Astrocyte (in vitro differentiated cells and primary cell): Measurements from ENCODE around the gene NCR1. TPM values are rescaled to one million over a fixed set of nuclear protein-coding genes. Genes with fewer than 3 reads are reported as not detected.
"Not testable (repeated sequence)": the region's sequence is repeated elsewhere in the genome, so short reads cannot be mapped to it uniquely, and the experiment has no call there.

Experiments used
- DNase-seq: peaks from one replicate; pipeline ENCODE4 v3.0.0-alpha.2; 2010; ENCODE audit warnings: low read depth
- FAIRE-seq: peaks from 2 replicates; lab custom pipeline; 2011; peaks lifted over from hg19 to GRCh38; lab: Jason Lieb, UNC
- H2AFZ ChIP-seq: 2 replicates; pipeline ENCODE4 v1.6.0; 2012; ENCODE audit warnings: low read depth, low read length, inconsistent platforms
- H3K27ac ChIP-seq: 2 replicates; pipeline ENCODE4 v1.5.1; 2011; ENCODE audit warnings: low read depth, low read length, inconsistent platforms
- H3K27me3 ChIP-seq: 2 replicates; pipeline ENCODE4 v1.6.0; 2011; ENCODE audit warnings: low read length, inconsistent platforms; ENCODE audit not compliant: insufficient read depth
- H3K36me3 ChIP-seq: 2 replicates; pipeline ENCODE4 v1.5.1; 2011; ENCODE audit warnings: low read length, inconsistent platforms; ENCODE audit not compliant: insufficient read depth
- H3K4me1 ChIP-seq: 2 replicates; pipeline ENCODE4 v1.5.1; 2011; ENCODE audit warnings: low read length, inconsistent platforms; ENCODE audit not compliant: insufficient read depth
- H3K4me2 ChIP-seq: 2 replicates; pipeline ENCODE4 v1.6.0; 2012; ENCODE audit warnings: low read length, inconsistent platforms
- H3K4me3 ChIP-seq: 2 replicates; pipeline ENCODE4 v1.5.1; 2011; ENCODE audit warnings: low read depth, mild to moderate bottlenecking, low read length, inconsistent platforms; ENCODE audit not compliant: insufficient read depth
- H3K79me2 ChIP-seq: 2 replicates; pipeline ENCODE4 v1.6.0; 2012; ENCODE audit warnings: mild to moderate bottlenecking, low read length, inconsistent platforms; ENCODE audit not compliant: insufficient read depth
- H3K9ac ChIP-seq: 2 replicates; pipeline ENCODE4 v1.6.0; 2012; ENCODE audit warnings: mild to moderate bottlenecking, low read length, inconsistent platforms
- H3K9me3 ChIP-seq: 2 replicates; pipeline ENCODE4 v1.5.1; 2012; ENCODE audit warnings: low read depth, mild to moderate bottlenecking, low read length, inconsistent platforms; ENCODE audit not compliant: insufficient read depth
- H4K20me1 ChIP-seq: 2 replicates; pipeline ENCODE4 v1.6.0; 2012; ENCODE audit warnings: low read length, inconsistent platforms; ENCODE audit not compliant: insufficient read depth
- H3K27ac Mint-ChIP-seq: one replicate; pipeline ENCODE4 v1.8.0; 2021; ENCODE audit warnings: mild to moderate bottlenecking, mixed read lengths; ENCODE audit not compliant: unreplicated experiment
- H3K27me3 Mint-ChIP-seq: one replicate; pipeline ENCODE4 v1.8.0; 2021; ENCODE audit warnings: low read depth, mixed read lengths; ENCODE audit not compliant: unreplicated experiment
- H3K36me3 Mint-ChIP-seq: one replicate; pipeline ENCODE4 v1.8.0; 2021; ENCODE audit warnings: low read depth, mixed read lengths; ENCODE audit not compliant: unreplicated experiment
- H3K4me1 Mint-ChIP-seq: one replicate; pipeline ENCODE4 v1.8.0; 2021; ENCODE audit warnings: low read depth, mixed read lengths; ENCODE audit not compliant: unreplicated experiment
- H3K4me3 Mint-ChIP-seq: one replicate; pipeline ENCODE4 v1.8.0; 2021; ENCODE audit warnings: mild to moderate bottlenecking, moderate library complexity, mixed read lengths; ENCODE audit not compliant: unreplicated experiment
- H3K9me3 Mint-ChIP-seq: one replicate; pipeline ENCODE4 v1.8.0; 2021; ENCODE audit warnings: mild to moderate bottlenecking, mixed read lengths; ENCODE audit not compliant: unreplicated experiment
- CTCF ChIP-seq: IDR thresholded peaks from 2 replicates; pipeline ENCODE4 v1.5.1; 2011; ENCODE audit warnings: low read depth, mild to moderate bottlenecking, inconsistent platforms, low read length, moderate library complexity; ENCODE audit not compliant: insufficient read depth
- EZH2 ChIP-seq: IDR thresholded peaks from 2 replicates; pipeline ENCODE4 v1.6.1; 2012; ENCODE audit warnings: mild to moderate bottlenecking, low read length, inconsistent platforms; ENCODE audit not compliant: insufficient read depth
- total RNA-seq: library from RNA; stranded (reverse); gene quantifications from 2 replicates; pipeline ENCODE4 v1.2.1, GENCODE V29; 2021

NCR1 gene
- total RNA-seq, 1 donor from 2014 or later: not detected

GRCh38 chr19:54937926-54938325 is 32.0 kb downstream of the NCR1 start:
- H3K27me3 Mint-ChIP-seq: no peaks in the 10 kb centered on the region
- DNase-seq (no peak), FAIRE-seq (no peak)
- Histone ChIP-seq H3K79me2 (no peaks in the 10 kb centered on the region), H3K27me3 (no peaks in the 10 kb centered on the region), H2AFZ (no peak overlapping the region), H3K9me3 (peaks cover 3% of the 10 kb centered on the region), H4K20me1 (no peaks in the 10 kb centered on the region), H3K9ac (no peak overlapping the region), H3K27ac (no peak overlapping the region), H3K4me3 (no peak overlapping the region), H3K4me1 (no peaks in the 10 kb centered on the region), H3K36me3 (no peaks in the 10 kb centered on the region), H3K4me2 (no peak overlapping the region)
- no peaks in the 10 kb centered on the region for H3K4me1 Mint-ChIP-seq
- H3K9me3 Mint-ChIP-seq: peaks cover 13% of the 10 kb centered on the region
- TF ChIP-seq EZH2 (no peak), CTCF (no peak)
- no peak overlapping the region for H3K4me3 Mint-ChIP-seq
- no peak overlapping the region for H3K27ac Mint-ChIP-seq
- H3K36me3 Mint-ChIP-seq: no peaks in the 10 kb centered on the region

- Mint-ChIP-seq H3K9me3 (peaks cover 11% of the 10 kb centered on the region), H3K27me3 (peaks cover 2% of the 10 kb centered on the region), H3K36me3 (no peaks in the 10 kb centered on the region), H3K4me3 (no peak overlapping the region), H3K4me1 (no peaks in the 10 kb centered on the region), H3K27ac (no peak overlapping the region)
- FAIRE-seq: no peak
- H3K36me3 ChIP-seq: no peaks in the 10 kb centered on the region
- peaks cover 3% of the 10 kb centered on the region for H3K9me3 ChIP-seq
- no peak overlapping the region for H2AFZ ChIP-seq
- no peaks in the 10 kb centered on the region for H4K20me1 ChIP-seq
- DNase-seq: no peak
- H3K79me2 ChIP-seq: no peaks in the 10 kb centered on the region
- no peak overlapping the region for H3K27ac ChIP-seq
- no peaks in the 10 kb centered on the region for H3K27me3 ChIP-seq
- TF ChIP-seq EZH2 (no peak), CTCF (no peak)
- no peaks in the 10 kb centered on the region for H3K4me1 ChIP-seq
- H3K9ac ChIP-seq: no peak overlapping the region
- no peak overlapping the region for H3K4me2 ChIP-seq
- no peak overlapping the region for H3K4me3 ChIP-seq
These were observed 33.0 kb downstream of the NCR1 start for GRCh38 chr19:54938906-54939305.

GRCh38 chr19:54939538-54939937 is 33.6 kb downstream of the NCR1 start:
- not testable (repeated sequence) for H3K27me3 Mint-ChIP-seq, H3K27me3 ChIP-seq, H3K4me3 ChIP-seq, H3K9me3 ChIP-seq, H3K27ac ChIP-seq, H3K4me2 ChIP-seq, H3K4me1 Mint-ChIP-seq, H3K9ac ChIP-seq, H3K27ac Mint-ChIP-seq, H3K4me1 ChIP-seq, H3K79me2 ChIP-seq, H2AFZ ChIP-seq, H3K4me3 Mint-ChIP-seq, FAIRE-seq, H3K36me3 ChIP-seq, H3K36me3 Mint-ChIP-seq, H4K20me1 ChIP-seq, DNase-seq
- H3K9me3 Mint-ChIP-seq: peaks cover 11% of the 10 kb centered on the region

- not testable (repeated sequence) for FAIRE-seq, H3K27ac Mint-ChIP-seq
These were observed 37.9 kb downstream of the NCR1 start for GRCh38 chr19:54943772-54944361.

More at GRCh38 chr19:54943772-54944361, 37.9 kb downstream of the NCR1 start:
- H3K4me1 Mint-ChIP-seq, DNase-seq, H3K4me1 ChIP-seq, H3K27me3 ChIP-seq, H3K79me2 ChIP-seq, H3K9ac ChIP-seq, H2AFZ ChIP-seq, H3K4me3 Mint-ChIP-seq, H3K4me2 ChIP-seq, H3K36me3 ChIP-seq, H3K27me3 Mint-ChIP-seq, H3K9me3 ChIP-seq, H4K20me1 ChIP-seq, H3K27ac ChIP-seq, H3K4me3 ChIP-seq, H3K36me3 Mint-ChIP-seq: not testable (repeated sequence)
- peaks cover 11% of the 10 kb centered on the region for H3K9me3 Mint-ChIP-seq
